HepG2 (cell line): ENCODE results near the gene LRTM2. TPM values are rescaled to one million over a fixed set of nuclear protein-coding genes. Genes with fewer than 3 reads are reported as not detected.
A peak's percentile ranks its signal among the peaks of the same experiment; 100 is the strongest.

Experiments
- BRF2 ChIP-seq: sonication (generic); formaldehyde crosslinking; IDR thresholded peaks from 2 replicates; pipeline ENCODE4 v1.8.1; 2022; ENCODE audit warnings: mild to moderate bottlenecking, missing genetic modification reagents
- CENPBD1 ChIP-seq: sonication (generic); formaldehyde crosslinking; IDR thresholded peaks from 2 replicates; pipeline ENCODE4 v1.8.0; 2022; ENCODE audit warnings: missing genetic modification reagents, low read depth, mild to moderate bottlenecking, borderline replicate concordance
- FOXC1 ChIP-seq: sonication (generic); formaldehyde crosslinking; IDR thresholded peaks from 2 replicates; pipeline ENCODE4 v1.8.0; 2022; ENCODE audit warnings: mild to moderate bottlenecking, missing genetic modification reagents, borderline replicate concordance
- FOXO1 ChIP-seq: sonication (generic); formaldehyde crosslinking; IDR thresholded peaks from 2 replicates; pipeline ENCODE4 v1.4.0; 2020; ENCODE audit warnings: missing genetic modification reagents
- HNF4A ChIP-seq: sonication (generic); formaldehyde crosslinking; IDR thresholded peaks from 2 replicates; pipeline ENCODE4 v1.4.0; 2020; ENCODE audit warnings: missing genetic modification reagents
- HNRNPL ChIP-seq: fragments of 200-400 bp; formaldehyde crosslinking; IDR thresholded peaks from 2 replicates; pipeline ENCODE4 v1.6.1; 2017; ENCODE audit warnings: mild to moderate bottlenecking, low read depth, low read length
- ISX ChIP-seq: sonication (generic); formaldehyde crosslinking; conservative IDR thresholded peaks from 2 replicates; pipeline ENCODE4 v1.5.0; 2020; ENCODE audit warnings: missing genetic modification reagents
- KLF11 ChIP-seq: IDR thresholded peaks from 2 replicates; pipeline ENCODE4 v1.6.1; 2016; ENCODE audit warnings: missing compliant biosample characterization
- MEIS2 ChIP-seq: sonication (generic); formaldehyde crosslinking; IDR thresholded peaks from 2 replicates; pipeline ENCODE4 v1.9.0; 2021; ENCODE audit warnings: mild to moderate bottlenecking, missing genetic modification reagents
- NFIC ChIP-seq: IDR thresholded peaks from 2 replicates; pipeline ENCODE4 v1.6.1; 2012; ENCODE audit warnings: mild to moderate bottlenecking, low read length, inconsistent platforms
- PAX8 ChIP-seq: sonication (generic); formaldehyde crosslinking; IDR thresholded peaks from 2 replicates; pipeline ENCODE4 v1.8.0; 2022; ENCODE audit warnings: mild to moderate bottlenecking, missing genetic modification reagents, borderline replicate concordance
- PBX2 ChIP-seq: IDR thresholded peaks from 2 replicates; pipeline ENCODE4 v1.6.1; 2016; ENCODE audit warnings: control low read depth
- SMYD3 ChIP-seq: sonication (generic); formaldehyde crosslinking; IDR thresholded peaks from 2 replicates; pipeline ENCODE4 v1.8.1; 2023; ENCODE audit warnings: mild to moderate bottlenecking, missing genetic modification reagents
- SP4 ChIP-seq: sonication (generic); formaldehyde crosslinking; IDR thresholded peaks from 2 replicates; pipeline ENCODE4 v1.8.1; 2023; ENCODE audit warnings: mild to moderate bottlenecking, missing genetic modification reagents
- SRY ChIP-seq: sonication (generic); formaldehyde crosslinking; IDR thresholded peaks from 2 replicates; pipeline ENCODE4 v1.8.0; 2022; ENCODE audit warnings: mild to moderate bottlenecking, missing genetic modification reagents
- TRAFD1 ChIP-seq: sonication (generic); formaldehyde crosslinking; IDR thresholded peaks from 2 replicates; pipeline ENCODE4 v1.5.1; 2020; ENCODE audit warnings: missing genetic modification reagents, mild to moderate bottlenecking, borderline replicate concordance
- ZNF124 ChIP-seq: sonication (generic); formaldehyde crosslinking; IDR thresholded peaks from 2 replicates; pipeline ENCODE4 v1.4.0; 2020; ENCODE audit warnings: missing genetic modification reagents
- ZNF230 ChIP-seq: sonication (generic); formaldehyde crosslinking; IDR thresholded peaks from 2 replicates; pipeline ENCODE4 v1.4.0; 2020; ENCODE audit warnings: mild to moderate bottlenecking, missing genetic modification reagents
- ZNF24 ChIP-seq: fragments of 450-650 bp; IDR thresholded peaks from 2 replicates; pipeline ENCODE4 v1.6.1; 2017; ENCODE audit warnings: antibody characterized with exemption, mild to moderate bottlenecking
- ZNF331 ChIP-seq: sonication (generic); formaldehyde crosslinking; IDR thresholded peaks from 2 replicates; pipeline ENCODE4 v1.4.0; 2020; ENCODE audit warnings: missing genetic modification reagents
- ZNF749 ChIP-seq: sonication (generic); formaldehyde crosslinking; IDR thresholded peaks from 2 replicates; pipeline ENCODE4 v1.8.0; 2022; ENCODE audit warnings: mild to moderate bottlenecking, missing genetic modification reagents, moderate library complexity, borderline replicate concordance
- ZNF776 ChIP-seq: sonication (generic); formaldehyde crosslinking; IDR thresholded peaks from 2 replicates; pipeline ENCODE4 v1.4.0; 2020; ENCODE audit warnings: mild to moderate bottlenecking, missing genetic modification reagents
- ZNF83 ChIP-seq: sonication (generic); formaldehyde crosslinking; IDR thresholded peaks from 2 replicates; pipeline ENCODE4 v1.4.0; 2020; ENCODE audit warnings: missing genetic modification reagents, mild to moderate bottlenecking, borderline replicate concordance
- polyA plus RNA-seq, 8 experiments: library from polyadenylated mRNA; depleted of rRNA in 3 of 8; stranded (reverse) in 7 of 8; unstranded in 1 of 8; fragments of >200 nt; fragmentation: Illumina TruSeq in 4 of 8; extraction: Trizol in 4 of 8; gene quantifications; 2 replicates each; pipeline versions ENCODE4 v1.2.1 to v1.2.3, GENCODE V29; 2011 to 2016; ENCODE audit warnings: low read depth in 4 of 8, missing spikeins in 1 of 8, mixed read lengths in 1 of 8; ENCODE audit not compliant: insufficient read depth in 1 of 8
- total RNA-seq, 5 experiments: library from RNA; depleted of rRNA; stranded (reverse); fragments of >200 nt; fragmentation: Illumina TruSeq; extraction: Trizol; gene quantifications; 2 replicates each; pipeline ENCODE4 v1.2.3, GENCODE V29; 2016; ENCODE audit warnings: low read depth in 1 of 5
- TF ChIP-seq, protein P1 (sequence below): sonication (generic); formaldehyde crosslinking; IDR thresholded peaks from 2 replicates; pipeline ENCODE4 v1.4.0; 2020; ENCODE audit warnings: mild to moderate bottlenecking, missing genetic modification reagents
- TF ChIP-seq, protein P2 (sequence below): IDR thresholded peaks from 2 replicates; pipeline ENCODE4 v1.6.1; 2016; ENCODE audit warnings: missing compliant biosample characterization, missing genetic modification reagents, borderline replicate concordance

The LRTM2 gene
- total and polyA plus RNA-seq, 2 of the 13 experiments (the other 11 are each of a cell fraction or from before 2014, with no cell fraction given) = 0.09 TPM; not detected in 1

GRCh38 chr12:1811281-1811947 lies 9.0 kb upstream of the LRTM2 start (continued):
- TF ChIP-seq ZNF331 (no peak), BRF2 (CRISPR knock-in tag) (no peak), MEIS2 (CRISPR knock-in tag) (no peak; the same call in 1 of the 2 replicates), NFIC (no peak), PAX8 (CRISPR knock-in tag) (no peak), FOXC1 (CRISPR knock-in tag) (no peak), SRY (no peak), TRAFD1 (CRISPR knock-in tag) (no peak), HNRNPL (peak; percentile 93), ZNF83 (CRISPR knock-in tag) (no peak), ZNF124 (CRISPR knock-in tag) (no peak), SMYD3 (CRISPR knock-in tag) (no peak), ZNF749 (CRISPR knock-in tag) (no peak), HNF4A (CRISPR knock-in tag) (peak; percentile 43), ISX (CRISPR knock-in tag) (no peak), ZNF776 (CRISPR knock-in tag) (no peak), ZNF24 (no peak), CENPBD1 (CRISPR knock-in tag) (no peak), ZNF230 (no peak), KLF11 (CRISPR knock-in tag) (no peak), PBX2 (no peak), FOXO1 (CRISPR knock-in tag) (no peak), SP4 (no peak; the same call in 1 of the 2 replicates)
- TF ChIP-seq, protein P1, sequence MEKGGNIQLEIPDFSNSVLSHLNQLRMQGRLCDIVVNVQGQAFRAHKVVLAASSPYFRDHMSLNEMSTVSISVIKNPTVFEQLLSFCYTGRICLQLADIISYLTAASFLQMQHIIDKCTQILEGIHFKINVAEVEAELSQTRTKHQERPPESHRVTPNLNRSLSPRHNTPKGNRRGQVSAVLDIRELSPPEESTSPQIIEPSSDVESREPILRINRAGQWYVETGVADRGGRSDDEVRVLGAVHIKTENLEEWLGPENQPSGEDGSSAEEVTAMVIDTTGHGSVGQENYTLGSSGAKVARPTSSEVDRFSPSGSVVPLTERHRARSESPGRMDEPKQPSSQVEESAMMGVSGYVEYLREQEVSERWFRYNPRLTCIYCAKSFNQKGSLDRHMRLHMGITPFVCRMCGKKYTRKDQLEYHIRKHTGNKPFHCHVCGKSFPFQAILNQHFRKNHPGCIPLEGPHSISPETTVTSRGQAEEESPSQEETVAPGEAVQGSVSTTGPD (CRISPR knock-in tag) = no peak
- TF ChIP-seq, protein P2, sequence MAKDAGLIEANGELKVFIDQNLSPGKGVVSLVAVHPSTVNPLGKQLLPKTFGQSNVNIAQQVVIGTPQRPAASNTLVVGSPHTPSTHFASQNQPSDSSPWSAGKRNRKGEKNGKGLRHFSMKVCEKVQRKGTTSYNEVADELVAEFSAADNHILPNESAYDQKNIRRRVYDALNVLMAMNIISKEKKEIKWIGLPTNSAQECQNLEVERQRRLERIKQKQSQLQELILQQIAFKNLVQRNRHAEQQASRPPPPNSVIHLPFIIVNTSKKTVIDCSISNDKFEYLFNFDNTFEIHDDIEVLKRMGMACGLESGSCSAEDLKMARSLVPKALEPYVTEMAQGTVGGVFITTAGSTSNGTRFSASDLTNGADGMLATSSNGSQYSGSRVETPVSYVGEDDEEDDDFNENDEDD (CRISPR knock-in tag) = no peak
